OCI-M2 (cell line): ENCODE results near the gene ZNF813.
"Not testable (repeated sequence)": the region's sequence is repeated elsewhere in the genome, so short reads cannot be mapped to it uniquely, and the experiment has no call there.

ENCODE experiments used
- DNase-seq: peaks from one replicate; lab custom pipeline; 2025; ENCODE audit not compliant: unreplicated experiment; lab: John Stamatoyannopoulos, UW

ZNF813 gene

DNA sequence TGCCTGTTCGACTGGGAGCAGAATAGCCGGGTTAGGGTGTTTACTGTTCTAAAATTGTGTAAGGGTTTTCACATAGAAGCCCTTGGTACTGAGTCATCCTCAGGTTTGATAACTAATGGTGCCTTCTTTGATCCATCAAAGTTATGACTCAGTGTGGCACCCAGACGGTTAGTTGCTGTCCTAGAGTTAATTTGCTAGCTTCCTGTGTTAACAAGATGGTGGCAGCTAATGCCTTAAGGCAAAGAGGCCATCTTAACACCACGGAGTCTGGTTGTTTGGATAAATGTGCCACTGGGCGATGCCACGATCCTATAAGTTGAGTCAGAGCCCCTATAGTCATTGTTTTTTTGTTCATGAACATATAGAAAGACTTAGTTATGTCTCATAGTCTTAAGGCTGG is 7.9 kb downstream of the ZNF813 start:
- DNase-seq = not testable (repeated sequence)

DNA sequence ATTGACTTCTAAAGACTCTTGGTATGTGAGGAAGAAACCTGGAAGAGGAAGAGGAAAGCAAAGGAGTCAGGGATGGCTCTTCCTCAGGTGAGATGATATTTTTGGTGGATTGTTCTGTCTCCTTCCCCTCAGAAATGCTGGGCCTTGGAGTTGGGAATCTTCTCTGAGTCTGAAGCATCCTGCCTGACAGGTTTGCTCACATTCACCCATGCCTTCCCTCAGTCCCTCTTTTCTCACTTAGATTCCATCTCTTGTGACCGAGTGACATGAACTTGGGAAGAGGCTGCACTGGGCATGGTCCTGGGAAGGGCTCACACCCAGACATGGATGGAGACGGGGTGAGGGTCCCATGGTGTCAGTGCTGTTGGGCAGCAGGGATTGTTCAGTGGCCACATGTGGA is 16.2 kb downstream of the ZNF813 start:
- DNase-seq = not testable (repeated sequence)

DNA sequence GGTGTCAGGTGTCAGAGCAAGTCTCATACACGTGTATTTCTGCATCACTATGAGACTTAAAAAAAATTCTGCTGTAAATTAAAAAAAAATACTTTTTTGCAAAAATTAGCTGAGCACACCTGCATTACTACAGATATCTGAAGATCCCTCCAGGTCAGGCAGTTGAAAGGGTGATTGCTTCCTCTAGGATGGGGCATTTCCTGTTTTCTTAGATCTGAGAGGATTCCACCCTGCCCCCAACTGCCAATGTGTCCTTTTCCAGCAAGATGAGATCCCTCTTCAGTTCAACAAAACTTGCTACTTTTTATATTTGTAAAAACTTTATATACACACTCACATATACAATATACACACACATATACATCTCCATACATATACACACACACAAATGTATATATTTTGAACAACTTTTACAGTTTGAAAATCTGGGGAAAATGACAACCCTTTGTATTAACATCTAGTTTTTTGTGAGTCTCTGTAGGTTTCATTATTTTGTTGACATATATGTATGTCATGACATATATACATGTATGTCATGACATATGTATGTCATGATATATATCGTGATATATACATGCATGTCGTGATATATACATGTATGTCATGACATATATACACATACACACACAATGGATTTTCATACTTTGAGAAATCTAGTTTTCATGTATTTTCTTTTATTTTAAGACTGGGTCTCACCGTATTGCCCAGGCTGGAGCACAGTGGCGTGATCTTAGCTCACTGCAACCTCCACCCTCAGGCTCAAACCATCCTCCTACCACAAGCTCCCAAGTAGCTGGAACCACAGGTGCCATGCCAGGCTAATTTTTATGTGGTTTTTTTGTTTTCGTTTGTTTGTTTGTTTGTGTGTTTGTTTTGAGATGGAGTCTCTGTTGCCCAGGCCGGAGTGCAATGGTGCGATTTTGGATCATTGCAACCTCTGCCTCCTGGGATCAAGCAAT is 17.8 kb downstream of the ZNF813 start:
- no peak for DNase-seq

DNA sequence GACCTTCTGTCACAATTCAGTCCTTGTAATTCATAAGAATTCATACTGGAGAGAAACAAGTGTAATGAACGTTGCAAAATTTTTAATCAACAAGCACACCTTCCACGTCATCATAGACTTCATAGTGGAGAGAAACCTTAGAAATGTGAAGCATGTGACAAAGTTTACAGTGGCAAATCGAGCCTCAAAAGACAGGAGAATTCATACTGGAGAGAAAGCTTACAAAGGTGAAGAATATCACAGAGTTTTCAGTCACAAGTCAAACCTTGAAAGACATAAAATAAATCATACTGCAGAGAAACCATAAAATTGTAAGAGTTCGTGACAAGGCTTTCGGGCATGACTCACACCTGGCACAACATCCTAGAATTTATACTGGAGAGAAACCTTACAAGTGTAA is 24.6 kb downstream of the ZNF813 start:
- DNase-seq = no peak

GRCh38 chr19:53497311-53498023 is 29.9 kb downstream of the ZNF813 start:
- not testable (repeated sequence) for DNase-seq

DNA sequence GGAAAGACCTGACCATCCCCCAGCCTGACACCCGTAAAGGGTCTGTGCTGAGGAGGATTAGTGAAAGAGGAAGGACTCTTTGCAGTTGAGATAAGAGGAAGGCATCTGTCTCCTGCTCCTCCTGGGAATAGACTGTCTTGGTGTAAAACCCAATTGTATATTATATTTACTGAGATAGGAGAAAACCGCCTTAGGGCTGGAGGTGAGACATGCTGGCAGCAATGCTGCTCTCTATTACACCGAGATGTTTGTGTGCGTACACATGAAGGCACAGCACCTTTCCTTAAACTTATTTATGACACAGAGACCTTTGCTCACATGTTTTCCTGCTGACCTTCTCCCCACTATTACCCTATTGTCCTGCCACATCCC is 30.5 kb downstream of the ZNF813 start:
- DNase-seq = not testable (repeated sequence)

- DNase-seq = not testable (repeated sequence)
Observed at GRCh38 chr19:53503151-53503550, 35.6 kb downstream of the ZNF813 start.

DNA sequence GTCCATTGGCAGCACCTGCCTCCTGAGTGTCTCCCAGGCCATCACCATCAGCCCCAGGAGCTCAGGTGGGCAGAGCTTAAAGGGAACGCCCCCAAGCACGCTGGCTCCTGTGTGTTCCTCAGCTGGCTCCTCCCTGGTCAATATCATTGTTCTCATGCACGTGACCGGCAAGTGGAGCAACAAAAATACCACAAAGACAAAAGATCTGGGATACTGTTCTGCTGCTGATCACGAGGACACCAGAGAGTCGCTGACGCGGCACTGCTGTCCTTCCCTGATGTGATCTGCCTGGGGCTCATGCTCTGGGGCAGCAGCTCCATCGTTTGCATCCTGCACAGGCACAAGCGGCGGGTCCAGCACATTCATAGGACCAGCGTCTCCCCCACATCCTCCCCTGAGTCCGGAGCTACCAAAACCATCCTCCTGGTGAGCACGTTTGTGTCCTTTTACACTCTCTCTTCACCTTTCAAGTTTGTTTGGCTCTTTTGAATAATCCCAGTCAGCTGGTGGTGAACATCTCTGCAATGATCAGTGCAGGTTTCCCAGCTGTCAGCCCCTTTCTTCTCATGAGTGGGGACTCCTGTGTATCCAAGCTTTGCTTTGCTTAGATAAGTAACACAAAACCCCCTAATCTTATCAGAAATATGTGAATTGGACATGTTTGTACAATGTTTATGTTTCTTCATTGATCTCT is 36.3 kb downstream of the ZNF813 start:
- not testable (repeated sequence) for DNase-seq

GRCh38 chr19:53504365-53504703 is 36.8 kb downstream of the ZNF813 start:
- DNase-seq = not testable (repeated sequence)

GRCh38 chr19:53504885-53505284 is 37.4 kb downstream of the ZNF813 start:
- DNase-seq = no peak

- no peak for DNase-seq
Observed at GRCh38 chr19:53506728-53507127, 39.2 kb downstream of the ZNF813 start.

DNA sequence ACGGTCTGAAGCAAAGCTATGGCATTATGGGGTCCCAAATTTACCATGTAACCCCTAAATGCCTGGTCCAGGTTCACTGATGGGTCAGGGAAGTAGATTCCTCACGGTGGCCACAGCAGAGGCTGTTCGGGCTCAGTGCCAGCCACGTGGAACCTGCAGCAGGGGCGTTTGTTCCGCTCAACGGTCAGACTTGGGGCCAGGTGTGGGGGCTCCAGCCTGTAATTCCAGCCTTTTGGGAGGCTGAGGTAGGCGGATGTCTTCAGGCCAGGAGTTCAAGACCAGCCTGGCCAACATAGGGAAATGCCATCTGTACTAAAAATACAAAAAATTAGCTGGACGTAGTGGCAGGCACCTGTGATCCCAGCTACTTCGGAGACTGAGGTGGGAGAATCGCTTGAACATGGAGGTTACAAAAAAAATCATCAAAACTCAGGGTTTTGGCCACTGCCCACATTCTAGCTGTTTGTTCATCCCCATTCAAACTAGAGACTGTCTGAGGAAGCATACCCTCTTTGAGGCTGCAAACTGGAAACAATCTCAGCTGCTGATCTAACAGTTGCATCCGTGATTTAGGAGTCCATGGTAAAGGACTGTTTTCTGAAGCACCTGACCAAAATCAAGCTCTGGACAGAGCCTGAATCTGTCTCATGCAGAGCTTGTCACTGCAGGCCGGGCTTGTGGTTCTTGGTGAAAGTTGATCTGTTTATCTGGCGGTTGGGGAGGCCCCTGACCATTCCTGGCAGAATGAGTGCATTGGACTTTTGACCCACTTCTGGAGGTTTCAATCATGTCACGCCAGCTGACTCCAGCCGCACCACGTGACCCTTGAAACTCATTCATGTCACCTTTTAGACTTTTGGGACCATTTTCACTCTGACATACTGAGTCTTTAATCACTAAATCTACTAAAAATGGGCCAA is 40.2 kb downstream of the ZNF813 start:
- no peak for DNase-seq

- DNase-seq = no peak
Observed at GRCh38 chr19:53509443-53509842, 41.9 kb downstream of the ZNF813 start.

DNA sequence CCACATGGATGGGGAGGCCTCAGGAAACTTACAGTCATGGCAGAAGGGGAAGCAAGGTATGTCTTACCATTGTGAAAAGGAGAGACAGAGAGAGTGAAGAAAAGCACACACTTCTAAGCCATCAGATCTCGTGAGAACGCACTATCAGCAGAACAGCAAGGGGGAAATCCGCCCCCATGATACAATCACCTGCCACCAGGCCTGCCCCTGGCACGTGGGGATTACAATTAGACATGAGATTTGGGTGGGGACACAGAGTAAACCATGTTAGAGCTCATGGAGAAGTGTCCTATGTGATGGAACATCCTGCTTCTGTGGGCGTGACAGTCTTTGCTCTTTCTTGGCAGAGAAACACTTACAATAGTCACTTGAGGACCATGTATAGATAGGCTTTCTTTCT is 42.3 kb downstream of the ZNF813 start:
- DNase-seq = no peak

DNA sequence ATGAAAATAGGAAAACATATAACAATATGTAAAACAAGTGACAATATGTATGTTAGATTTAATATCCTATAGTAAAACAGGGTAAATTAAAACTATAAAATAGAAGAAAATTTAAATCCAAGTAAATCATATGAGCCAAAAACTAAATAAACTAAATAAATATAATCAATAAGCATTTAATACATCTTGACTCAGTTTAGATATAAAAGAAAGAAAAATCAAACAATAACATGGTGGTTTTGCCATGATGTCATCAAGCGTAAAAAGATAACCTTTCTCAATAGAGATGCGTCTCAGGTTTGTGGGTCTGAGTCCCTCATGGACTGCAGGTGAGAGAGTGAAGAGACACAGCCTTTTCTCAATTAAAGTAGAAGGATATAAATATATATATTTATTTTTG is 43.8 kb downstream of the ZNF813 start:
- DNase-seq = no peak

DNA sequence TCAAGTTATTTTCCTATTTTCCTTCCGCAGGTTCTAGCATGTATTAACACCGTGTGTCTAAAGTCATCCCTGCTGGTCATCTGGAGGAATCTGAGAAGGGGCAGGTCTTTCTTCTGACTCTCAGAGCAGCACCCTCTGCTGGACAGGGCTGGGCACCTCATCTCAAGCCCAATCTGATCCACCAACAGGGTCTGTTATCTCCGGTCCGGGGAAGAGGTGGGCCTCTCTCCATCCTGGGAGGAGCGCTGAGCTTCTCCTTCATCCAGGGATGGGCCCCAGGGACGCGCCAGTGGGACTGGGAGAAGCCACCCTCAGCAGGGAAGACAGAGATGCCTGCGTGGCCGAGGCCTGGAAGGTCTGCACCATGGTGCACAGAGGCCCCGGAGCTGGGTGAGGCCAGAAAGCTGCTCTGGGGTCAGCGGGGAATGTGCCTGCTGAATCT is 44.4 kb downstream of the ZNF813 start:
- DNase-seq = no peak

DNA sequence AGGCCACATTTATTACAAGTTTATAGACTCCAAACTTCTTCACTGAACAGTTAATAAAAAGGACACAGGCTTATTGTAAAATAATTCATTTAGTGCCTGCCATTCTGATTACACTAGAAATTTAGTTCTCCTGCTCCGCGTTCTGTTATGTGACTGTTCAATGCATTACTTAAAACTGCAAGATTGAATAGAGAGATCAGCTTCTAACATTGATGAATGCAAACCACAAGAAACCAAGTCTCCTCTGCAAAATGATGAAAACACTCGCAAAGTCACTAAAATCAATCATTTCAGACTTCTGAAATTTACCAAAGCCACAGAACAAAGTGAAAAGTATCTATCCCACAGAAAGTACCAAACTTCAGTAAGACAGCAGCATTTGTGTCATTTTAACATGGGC is 47.5 kb downstream of the ZNF813 start:
- DNase-seq = not testable (repeated sequence)

GRCh38 chr19:53517114-53517741 is 49.7 kb downstream of the ZNF813 start:
- DNase-seq = no peak

- no peak for DNase-seq
Observed at GRCh38 chr19:53518121-53518520, 50.6 kb downstream of the ZNF813 start.

- no peak for DNase-seq
Observed at GRCh38 chr19:53518716-53519115, 51.2 kb downstream of the ZNF813 start.
